ENCODE results near the gene LRRC74B. TPM values are rescaled to one million over a fixed set of nuclear protein-coding genes. Genes with fewer than 3 reads are reported as not detected.
A peak's percentile ranks its signal among the peaks of the same experiment; 100 is the strongest.
"Not testable (repeated sequence)": the region's sequence is repeated elsewhere in the genome, so short reads cannot be mapped to it uniquely, and the experiment has no call there.

The LRRC74B gene
- total RNA-seq, 2 experiments from 2014 or later = not detected

GRCh38 chr22:21055880-21056319, 10.2 kb downstream of the LRRC74B start:
- Mint-ChIP-seq H3K4me1 (ENCODE audit: low read depth) (peaks cover 10% of the 10 kb centered on the region), H3K36me3 (ENCODE audit: low read depth) (no peaks in the 10 kb centered on the region), H3K9me3 (no peaks in the 10 kb centered on the region), H3K27me3 (peaks cover 5% of the 10 kb centered on the region), H3K27ac (no peak overlapping the region), H3K4me3 (peak overlapping the region; percentile 25)
- CTCF ChIA-PET = interaction anchor here (1.0 to 1.1 kb wide), 2 partner anchors 56 to 272 kb away, joined by 3 read pairs; no protein-coding TSS in a partner anchor
- ATAC-seq (peak; percentile 61), DNase-seq (no peak)
- no peak for TF ChIP-seq CTCF (IDR thresholded peaks at IDR 0.05)
- intact Hi-C loops (cut with micrococcal nuclease) = no loop called here
- POLR2A ChIA-PET = no interaction called here

- H3K9me3 Mint-ChIP-seq; POLR2A ChIA-PET; H3K27ac Mint-ChIP-seq; H3K27me3 Mint-ChIP-seq; CTCF ChIA-PET; intact Hi-C loops (cut with micrococcal nuclease); ATAC-seq; H3K36me3 Mint-ChIP-seq (ENCODE audit: low read depth); H3K4me3 Mint-ChIP-seq; DNase-seq: not testable (repeated sequence)
- H3K4me1 Mint-ChIP-seq (ENCODE audit: low read depth) = peaks cover 10% of the 10 kb centered on the region
Measured at GRCh38 chr22:21060363-21060762, 14.6 kb downstream of the LRRC74B start.

- H3K27ac Mint-ChIP-seq; H3K4me3 Mint-ChIP-seq; H3K27me3 Mint-ChIP-seq; H3K9me3 Mint-ChIP-seq; ATAC-seq; DNase-seq; intact Hi-C loops (cut with micrococcal nuclease); POLR2A ChIA-PET; H3K36me3 Mint-ChIP-seq (ENCODE audit: low read depth); H3K4me1 Mint-ChIP-seq (ENCODE audit: low read depth); CTCF ChIA-PET: not testable (repeated sequence)
Measured at GRCh38 chr22:21061660-21062321, 16.0 kb downstream of the LRRC74B start.

GRCh38 chr22:21064425-21064824, 18.7 kb downstream of the LRRC74B start:
- POLR2A ChIA-PET; H3K9me3 Mint-ChIP-seq; ATAC-seq; H3K27me3 Mint-ChIP-seq; H3K4me3 Mint-ChIP-seq; H3K36me3 Mint-ChIP-seq (ENCODE audit: low read depth); DNase-seq; H3K27ac Mint-ChIP-seq; H3K4me1 Mint-ChIP-seq (ENCODE audit: low read depth); intact Hi-C loops (cut with micrococcal nuclease): not testable (repeated sequence)
- CTCF ChIA-PET = interaction anchor here (1.4 to 2.0 kb wide), 2 partner anchors 44 to 179 kb away, joined by 3 to 5 read pairs; no protein-coding TSS in a partner anchor

GRCh38 chr22:21064917-21065864, 19.4 kb downstream of the LRRC74B start:
- no peak overlapping the region for H3K27ac Mint-ChIP-seq
- ChIA-PET POLR2A (interaction anchor here (0.6 kb wide), 1 partner anchor 1100 kb away, joined by 3 read pairs; no protein-coding TSS in a partner anchor), CTCF (no interaction called here)

More at GRCh38 chr22:21064917-21065864, 19.4 kb downstream of the LRRC74B start:
- intact Hi-C loops (cut with micrococcal nuclease) = no loop called here
- Mint-ChIP-seq H3K4me3 (no peak overlapping the region), H3K9me3 (no peaks in the 10 kb centered on the region), H3K27me3 (no peaks in the 10 kb centered on the region), H3K36me3 (ENCODE audit: low read depth) (no peaks in the 10 kb centered on the region), H3K4me1 (ENCODE audit: low read depth) (peaks cover 5% of the 10 kb centered on the region)
- DNase-seq (no peak), ATAC-seq (no peak)
- TF ChIP-seq CTCF (IDR thresholded peaks at IDR 0.05) = no peak

All from activated CD8-positive, alpha-beta T cell treated with anti-CD3 and anti-CD28 coated beads for 36 hours (primary cell).